Calu3 (cell line): ENCODE data around the gene SHISA7. TPM values are rescaled to one million over a fixed set of nuclear protein-coding genes. Genes with fewer than 3 reads are reported as not detected.

Experiments
- BruUV-seq: library from RNA; stranded (reverse); fragments of 400-500 nt; replicated peaks from 2 replicates; lab custom pipeline; 2021; lab: Mats Ljungman, UMichigan
- CTCF ChIA-PET: fragments of 300-600 bp; sonication (Branson Sonifier 250); formaldehyde crosslinking; loops from one replicate; lab custom pipeline; 2022; ENCODE audit warnings: antibody characterized with exemption; lab: Charles Lee
- DNase-seq: peaks from one replicate; pipeline ENCODE4 v3.0.0; 2022
- H3K27ac Mint-ChIP-seq: one replicate; pipeline ENCODE4 v1.8.0; 2022; ENCODE audit warnings: mixed read lengths; ENCODE audit not compliant: unreplicated experiment
- H3K27me3 Mint-ChIP-seq: one replicate; pipeline ENCODE4 v1.8.0; 2022; ENCODE audit warnings: mixed read lengths; ENCODE audit not compliant: unreplicated experiment
- H3K36me3 Mint-ChIP-seq: one replicate; pipeline ENCODE4 v1.8.0; 2022; ENCODE audit warnings: mild to moderate bottlenecking, moderate library complexity, mixed read lengths; ENCODE audit not compliant: insufficient read depth, unreplicated experiment
- H3K4me1 Mint-ChIP-seq: one replicate; pipeline ENCODE4 v1.8.0; 2022; ENCODE audit warnings: mild to moderate bottlenecking, low read depth, mixed read lengths; ENCODE audit not compliant: unreplicated experiment
- H3K4me3 Mint-ChIP-seq: one replicate; pipeline ENCODE4 v1.8.0; 2022; ENCODE audit warnings: mild to moderate bottlenecking, low read depth, moderate library complexity, mixed read lengths; ENCODE audit not compliant: unreplicated experiment
- H3K9me3 Mint-ChIP-seq: one replicate; pipeline ENCODE4 v1.8.0; 2022; ENCODE audit warnings: low read depth, mixed read lengths; ENCODE audit not compliant: unreplicated experiment
- CTCF ChIP-seq: fragments of 200-600 bp; IDR thresholded peaks from one replicate; pipeline ENCODE4 v1.8.0; 2022; ENCODE audit warnings: antibody characterized with exemption; ENCODE audit not compliant: unreplicated experiment
- intact Hi-C: fragments of 100-400 bp; cut with micrococcal nuclease; formaldehyde crosslinking; loops from one replicate; pipeline ENCODE4 v1.10.0; 2022; ENCODE audit not compliant: unreplicated experiment
- total RNA-seq: library from RNA; stranded (reverse); gene quantifications from 2 replicates; pipeline ENCODE4 v1.2.3, GENCODE V29; 2022

SHISA7 gene
- total RNA-seq, 1 experiment from 2014 or later = not detected

GRCh38 chr19:55384920-55385723, 58.0 kb downstream of the SHISA7 start:
- H3K4me3 Mint-ChIP-seq = peak overlapping the region; percentile 91
- intact Hi-C loops = loop anchor here (5.0 to 10.0 kb wide), 4 partner anchors 48 to 250 kb away; partner anchors contain the start of genes KMT5C and TNNT1
- CTCF ChIA-PET = interaction anchor here (1.0 to 1.8 kb wide), 6 partner anchors 33 to 269 kb away, joined by 3 to 8 read pairs (median 5); partner anchors contain the start of genes DNAAF3, HSPBP1, KMT5C and PPP6R1
- peaks cover 49% of the 10 kb centered on the region for H3K4me1 Mint-ChIP-seq
- H3K36me3 Mint-ChIP-seq = peaks cover 84% of the 10 kb centered on the region
- no peaks in the 10 kb centered on the region for H3K27me3 Mint-ChIP-seq
- no peak for TF ChIP-seq CTCF
- TSS peak; percentile 26 for BruUV-seq
- H3K27ac Mint-ChIP-seq = peak overlapping the region; percentile 97
- DNase-seq = peak; percentile 97
- no peaks in the 10 kb centered on the region for H3K9me3 Mint-ChIP-seq

- Mint-ChIP-seq H3K4me3 (peak within 1 kb of the TSS; percentile 91), H3K9me3 (no peaks in the 10 kb centered on the region), H3K36me3 (peaks cover 80% of the 10 kb centered on the region), H3K27me3 (no peaks in the 10 kb centered on the region), H3K27ac (peak within 1 kb of the TSS; percentile 97), H3K4me1 (peaks cover 41% of the 10 kb centered on the region)
- no peak for TF ChIP-seq CTCF
- intact Hi-C loops = loop anchor here (5.0 to 10.0 kb wide), 4 partner anchors 47 to 250 kb away; partner anchors contain the start of genes KMT5C and TNNT1
- CTCF ChIA-PET = interaction anchor here (0.5 to 2.0 kb wide), 14 partner anchors 16 to 270 kb away, joined by 3 to 10 read pairs (median 5); partner anchors contain the start of genes DNAAF3, HSPBP1, KMT5C and PPP6R1
- BruUV-seq = no TSS peak
- DNase-seq = peak; percentile 83
Observed at GRCh38 chr19:55384131-55384919, 58.8 kb downstream of the SHISA7 start, which contains the start of gene TMEM238. TSS of gene TMEM238 (minus strand) at chr19:55384292. CDS start at chr19:55384259, 33 bp downstream.

- no peaks in the 10 kb centered on the region for H3K9me3 Mint-ChIP-seq
- BruUV-seq = no TSS peak
- H3K4me1 Mint-ChIP-seq = peaks cover 35% of the 10 kb centered on the region
- peaks cover 78% of the 10 kb centered on the region for H3K36me3 Mint-ChIP-seq
- peak; percentile 76 for DNase-seq
- intact Hi-C loops = loop anchor here (5.0 to 10.0 kb wide), 4 partner anchors 46 to 251 kb away; partner anchors contain the start of genes KMT5C and TNNT1
- TF ChIP-seq CTCF = no peak
- CTCF ChIA-PET = interaction anchor here (0.6 to 2.0 kb wide), 14 partner anchors 31 to 242 kb away, joined by 3 to 10 read pairs (median 4); partner anchors contain the start of genes DNAAF3, HSPBP1, KMT5C and PPP6R1
- H3K4me3 Mint-ChIP-seq = peak overlapping the region; percentile 91
- no peaks in the 10 kb centered on the region for H3K27me3 Mint-ChIP-seq
- peak overlapping the region; percentile 83 for H3K27ac Mint-ChIP-seq
Observed at GRCh38 chr19:55383279-55384130, 59.6 kb downstream of the SHISA7 start.
